Astrocyte (in vitro differentiated cells and primary cell): ENCODE data around the gene MN1.

Experiments
- CTCF ChIP-seq: IDR thresholded peaks from 2 replicates; pipeline ENCODE4 v1.5.1; 2011; ENCODE audit warnings: low read depth, mild to moderate bottlenecking, inconsistent platforms, low read length, moderate library complexity; ENCODE audit not compliant: insufficient read depth
- EZH2 ChIP-seq: IDR thresholded peaks from 2 replicates; pipeline ENCODE4 v1.6.1; 2012; ENCODE audit warnings: mild to moderate bottlenecking, low read length, inconsistent platforms; ENCODE audit not compliant: insufficient read depth

GRCh38 chr22:27801202-27801615 is 347 bp downstream of the MN1 start:
- no peak for TF ChIP-seq CTCF
- no peak for TF ChIP-seq EZH2
